Measurements from ENCODE around the gene PLPPR3. TPM values are rescaled to one million over a fixed set of nuclear protein-coding genes. Genes with fewer than 3 reads are reported as not detected.

The PLPPR3 gene
- total and polyA plus RNA-seq, 9 of the 15 experiments (the other 6 are each of a cell fraction or from before 2014, with no cell fraction given): 0.01 to 48.2 (median 8.6) TPM

- peak; percentile 71 for TF ChIP-seq ZBTB33 (CRISPR knock-in tag; IDR thresholded peaks at IDR 0.05)
- TF ChIP-seq RBM22 (IDR thresholded peaks at IDR 0.05; ENCODE audit: low read depth, low read length, poor library complexity, severe bottlenecking): peak; percentile 72
Observed at GRCh38 chr19:866769-867300, 45.1 kb upstream of the PLPPR3 start (continued).

GRCh38 chr19:863315-863620, 41.5 kb upstream of the PLPPR3 start:
- in situ Hi-C loops (cut with MboI) (no loop called here), intact Hi-C loops (cut with micrococcal nuclease) (loop anchor here (2.0 to 5.0 kb wide), 3 partner anchors 92 to 379 kb away; partner anchors contain the start of genes ATP5F1D and WDR18)
- peak overlapping the region; percentile 91 for H3K27ac ChIP-seq (ENCODE audit: extremely low read depth, low read depth, low read length)
- no peak for ATAC-seq
- no peaks in the 10 kb centered on the region for H4K20me1 ChIP-seq (replicated peaks; ENCODE audit: control insufficient read depth, insufficient read depth, low read length)
- POLR2A ChIA-PET: interaction anchor here (0.5 to 1.6 kb wide), 4 partner anchors 44 to 226 kb away, joined by 3 to 5 read pairs (median 4); no protein-coding TSS in a partner anchor
- H3K79me2 ChIP-seq (ENCODE audit: control insufficient read depth, insufficient read depth, low read length): peaks cover 12% of the 10 kb centered on the region
- no peak for FAIRE-seq
- no peaks in the 10 kb centered on the region for H3K27me3 ChIP-seq (ENCODE audit: control insufficient read depth in 2 of 2, insufficient read depth in 2 of 2, low read length in 2 of 2)
- peak overlapping the region; percentile 57 to 76; a peak in 3 of 4 replicates for H3K9ac ChIP-seq (ENCODE audit: insufficient read depth in 1 of 2, low read depth in 2 of 2, low read length in 2 of 2)
- DNase-seq (ENCODE audit: extremely low read depth in 1 of 4, low spot score in 3 of 4): no peak
- H3K4me1 ChIP-seq (replicated peaks in 1 of 2; ENCODE audit: control insufficient read depth in 2 of 2, insufficient read depth in 2 of 2, low read length in 2 of 2): peaks cover 25 to 77% of the 10 kb centered on the region in 2 experiments
- peak overlapping the region; percentile 72 for H3K4me2 ChIP-seq (ENCODE audit: insufficient read depth, low read length)
- 74% methylated on average over 6 of the region's 7 CpGs for WGBS (ENCODE audit: insufficient coverage, low coverage, missing lambda C conversion rate)
- H3K36me3 ChIP-seq (ENCODE audit: control insufficient read depth, insufficient read depth, low read length): peaks cover 29% of the 10 kb centered on the region; the same call in 2 of the 3 replicates
- no TSS peak for BruUV-seq (replicated peaks)
- TF ChIP-seq ARNT (IDR thresholded peaks at IDR 0.05) (peak in 1 of 2 experiments; percentile 22; a peak in 1 of 4 replicates), RBM25 (IDR thresholded peaks at IDR 0.05; ENCODE audit: low read depth, low read length, severe bottlenecking) (no peak), ZKSCAN8 (CRISPR knock-in tag; IDR thresholded peaks at IDR 0.05) (peak; percentile 90; the same call in 1 of the 2 replicates), KDM1A (IDR thresholded peaks at IDR 0.05) (peak; percentile 48 to 52; a peak in 3 of 4 replicates), ZFX (CRISPR knock-in tag; IDR thresholded peaks at IDR 0.05) (0 out of 2 replicates have a peak, but pooled peaks have one; percentile 12)
- H3K9me3 ChIP-seq (replicated peaks; ENCODE audit: control insufficient read depth, insufficient read depth, low read depth, low read length): no peaks in the 10 kb centered on the region
- H3K9me1 ChIP-seq (ENCODE audit: control insufficient read depth, insufficient read depth, low read length): no peaks in the 10 kb centered on the region
- no peak overlapping the region; the same call in 1 of the 2 replicates for H2AFZ ChIP-seq (ENCODE audit: low read depth, low read length)
- CTCF ChIA-PET (ENCODE audit: low intra/inter-chr PET ratio): interaction anchor here (0.6 kb wide), 2 partner anchors 88 to 933 kb away, joined by 3 to 4 read pairs; no protein-coding TSS in a partner anchor
- peak overlapping the region; percentile 36; the same call in 1 of the 2 replicates for H3K4me3 ChIP-seq

Data from K562 (cell line).